HG02763 (cell line): ENCODE measurements around the gene SHQ1.
"Not testable (repeated sequence)": the region's sequence is repeated elsewhere in the genome, so short reads cannot be mapped to it uniquely, and the experiment has no call there.

Experiments used
- ATAC-seq: cut with Tn5 transposase; IDR thresholded peaks from one replicate; pipeline ENCODE4 v1.9.1; 2021; ENCODE audit warnings: mild to moderate bottlenecking, moderate library complexity; ENCODE audit not compliant: unreplicated experiment

SHQ1 gene

DNA sequence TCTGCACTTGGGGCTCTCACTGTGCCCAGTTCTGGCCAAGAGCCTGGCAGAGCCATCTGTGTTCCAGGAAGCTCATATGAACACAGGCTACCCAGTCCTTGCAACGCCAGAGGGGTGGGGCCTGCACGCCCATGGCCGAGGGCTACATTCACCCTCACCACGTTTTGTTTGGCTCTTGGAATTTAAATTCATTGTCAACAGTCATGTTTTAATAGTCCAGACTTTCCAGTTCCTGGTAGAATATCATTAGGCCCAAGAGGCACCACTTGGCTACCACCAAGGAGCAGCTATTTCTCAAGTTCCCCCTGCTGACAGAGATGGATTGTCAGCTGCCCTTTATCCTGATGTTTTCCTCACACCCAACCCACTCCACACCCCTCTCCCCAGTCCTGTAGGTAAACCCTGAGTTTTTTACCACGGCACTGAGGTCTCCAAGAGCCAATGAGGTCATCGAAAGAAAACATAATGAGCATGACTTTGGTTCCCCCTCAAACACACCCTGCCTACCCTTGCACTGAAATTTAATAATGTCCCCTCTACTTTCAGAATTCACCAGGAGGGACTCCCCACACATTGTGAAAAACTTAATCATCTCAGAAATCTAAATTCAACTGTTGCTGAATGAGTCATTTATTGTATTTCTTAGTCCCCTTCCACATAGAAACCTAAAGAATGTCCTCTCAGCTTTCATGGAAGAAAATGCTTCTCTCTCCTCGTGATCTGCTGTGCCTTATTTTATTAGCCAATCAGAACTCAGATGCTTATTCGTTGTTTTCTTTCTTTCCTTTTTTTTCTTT lies 125.1 kb downstream of the SHQ1 start:
- ATAC-seq, result no peak

DNA sequence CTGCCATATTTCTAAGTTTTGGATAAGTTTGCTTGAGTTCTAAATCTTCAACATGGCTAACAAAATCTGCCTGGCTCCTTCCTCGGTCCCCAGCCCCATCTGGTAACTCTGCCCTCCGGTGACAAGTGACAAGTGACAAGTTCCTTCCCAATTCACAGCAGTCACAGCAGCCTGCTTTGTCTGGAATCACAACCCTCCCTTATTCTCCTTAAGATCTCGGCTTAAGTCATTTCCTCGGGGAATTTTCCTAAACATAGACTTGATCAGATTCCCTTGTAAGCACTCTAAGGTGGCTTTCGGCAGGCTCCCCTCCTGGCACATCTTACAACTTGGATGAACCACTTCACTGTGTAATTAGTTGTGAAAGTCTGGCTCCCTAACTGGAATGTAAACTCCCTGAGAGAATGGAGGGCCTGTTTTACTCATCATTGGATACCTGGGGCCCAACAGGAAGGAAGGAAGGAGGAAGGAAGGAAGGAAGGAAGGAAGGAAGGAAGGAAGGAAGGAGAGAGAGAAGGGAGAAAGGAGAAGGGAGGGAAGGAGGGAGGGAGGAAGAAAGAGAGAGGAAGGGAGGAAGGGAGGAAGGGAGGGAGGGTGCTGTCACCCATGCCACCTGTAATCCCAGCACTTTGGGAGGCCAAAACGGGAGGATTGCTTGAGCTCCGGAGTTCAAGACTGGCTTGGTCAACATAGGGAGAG lies 126.4 kb downstream of the SHQ1 start:
- ATAC-seq, result no peak

DNA sequence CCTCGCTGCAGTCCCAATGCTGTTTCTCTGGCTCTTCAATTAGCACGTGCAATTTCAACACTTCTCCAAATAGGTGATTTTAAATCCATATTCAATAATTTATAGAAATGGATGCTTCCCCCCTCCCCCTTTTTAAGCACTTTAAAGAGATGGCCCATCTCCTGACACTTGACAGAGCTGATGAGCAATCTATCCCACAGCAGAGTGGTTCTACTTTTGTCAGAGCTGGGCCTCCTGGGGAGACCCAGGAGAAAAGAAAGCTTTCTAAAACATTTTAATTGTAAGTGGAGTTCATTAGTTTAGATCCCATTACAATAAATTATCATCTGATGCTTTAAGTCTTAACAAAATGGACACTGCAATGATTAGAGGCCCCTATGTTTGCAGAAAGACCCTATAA lies 127.7 kb downstream of the SHQ1 start:
- ATAC-seq, result no peak

DNA sequence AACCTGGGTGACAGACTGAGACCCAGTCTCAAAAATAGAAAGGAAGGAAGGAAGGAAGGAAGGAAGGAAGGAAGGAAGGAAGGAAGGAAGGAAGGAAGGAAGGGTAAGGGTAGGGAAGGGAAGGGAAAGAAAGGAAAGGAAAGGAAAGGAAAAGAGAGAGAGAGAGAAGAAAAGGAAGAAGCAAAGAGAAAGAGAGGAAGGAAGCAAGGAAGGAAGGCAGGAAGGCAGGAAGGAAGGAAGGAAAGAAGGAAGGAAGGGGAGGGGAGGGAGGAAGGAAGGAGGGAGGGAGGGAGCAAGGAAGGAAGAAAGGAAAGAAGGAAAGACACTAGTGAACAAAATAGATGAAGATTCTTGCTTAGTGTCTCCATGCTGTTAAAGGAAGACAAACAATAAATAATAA lies 129.1 kb downstream of the SHQ1 start:
- no peak for ATAC-seq

DNA sequence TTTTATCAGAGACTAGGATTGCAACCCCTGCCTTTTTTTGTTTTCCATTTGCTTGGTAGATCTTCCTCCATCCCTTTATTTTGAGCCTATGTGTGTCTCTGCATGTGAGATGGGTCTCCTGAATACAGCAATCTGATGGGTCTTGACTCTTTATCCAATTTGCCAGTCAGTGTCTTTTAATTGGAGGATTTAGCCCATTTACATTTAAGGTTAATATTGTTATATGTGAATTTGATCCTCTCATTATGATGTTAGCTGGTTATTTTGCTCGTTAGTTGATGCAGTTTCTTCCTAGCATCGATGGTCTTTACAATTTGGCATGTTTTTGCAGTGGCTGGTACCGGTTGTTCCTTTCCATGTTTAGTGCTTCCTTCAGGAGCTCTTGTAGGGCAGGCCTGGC lies 134.1 kb downstream of the SHQ1 start:
- not testable (repeated sequence) for ATAC-seq

DNA sequence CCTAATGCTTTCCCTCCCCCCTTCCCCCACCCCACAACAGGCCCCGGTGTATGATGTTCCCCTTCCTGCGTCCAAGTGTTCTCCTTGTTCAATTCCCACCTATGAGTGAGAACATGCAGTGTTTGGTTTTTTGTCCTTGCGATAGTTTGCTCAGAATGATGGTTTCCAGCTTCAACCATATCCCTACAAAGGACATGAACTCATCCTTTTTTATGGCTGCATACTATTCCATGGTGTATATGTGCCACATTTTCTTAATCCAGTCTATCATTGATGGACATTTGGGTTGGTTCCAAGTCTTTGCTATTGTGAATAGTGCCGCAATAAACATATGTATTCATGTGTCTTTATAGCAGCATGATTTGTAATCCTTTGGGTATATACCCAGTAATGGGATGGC lies 137.8 kb downstream of the SHQ1 start:
- not testable (repeated sequence) for ATAC-seq

DNA sequence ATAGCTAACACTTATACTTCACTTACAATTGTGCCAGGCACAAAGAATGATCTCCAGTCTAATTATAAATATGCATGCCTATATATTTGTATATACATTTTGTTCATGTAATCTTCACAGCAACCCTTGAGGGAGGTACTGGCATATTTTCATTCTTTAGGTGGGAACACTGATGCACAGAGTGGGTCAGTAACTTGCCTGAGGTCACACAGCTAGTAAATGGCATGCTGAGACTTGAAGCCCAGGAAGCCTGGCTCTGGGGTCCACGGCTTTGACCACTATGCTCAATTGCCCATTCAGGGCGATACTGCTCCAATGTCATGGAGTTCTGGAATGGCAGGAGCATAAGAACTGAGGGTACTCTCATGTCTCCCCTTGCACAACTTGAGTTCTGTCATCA lies 139.8 kb downstream of the SHQ1 start:
- no peak for ATAC-seq

DNA sequence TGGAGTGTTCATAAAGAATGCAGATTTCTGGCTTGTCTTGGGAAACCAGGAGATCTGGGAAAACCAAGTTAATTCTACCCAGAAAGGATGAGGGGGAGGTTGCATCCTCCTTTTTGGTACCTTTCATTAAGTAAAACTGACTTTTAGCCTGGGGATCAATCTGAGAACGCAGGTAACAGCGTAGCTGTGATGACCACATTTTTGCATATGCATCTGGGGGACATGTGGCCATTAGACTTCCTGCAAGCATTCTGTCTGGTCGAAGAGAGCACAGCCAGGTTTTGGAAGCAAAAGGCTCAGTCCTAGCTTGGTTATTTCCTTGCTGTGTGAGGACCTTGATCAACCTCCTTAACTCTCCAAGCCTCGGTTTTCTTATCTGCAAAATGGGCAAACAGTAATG lies 145.2 kb downstream of the SHQ1 start:
- ATAC-seq, result no peak

DNA sequence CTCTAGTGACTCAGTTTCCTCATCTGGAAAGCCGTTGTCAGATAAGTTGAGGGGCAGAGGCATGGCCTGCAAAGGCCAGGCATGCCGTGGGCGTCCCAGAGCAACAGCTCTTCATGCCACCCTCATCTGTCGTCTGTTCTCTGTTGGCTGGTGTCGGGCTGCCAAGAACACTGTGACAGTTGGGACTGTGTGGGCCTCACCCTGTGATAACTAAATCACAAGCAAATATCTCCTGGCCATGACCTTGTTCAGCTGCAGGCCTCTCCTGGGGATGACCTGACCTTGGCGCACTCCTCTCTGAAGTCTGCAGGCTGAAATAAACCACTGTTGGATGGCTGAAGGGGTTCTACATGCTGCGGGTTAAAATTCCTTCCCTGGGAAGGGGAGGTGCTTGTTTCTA lies 145.9 kb downstream of the SHQ1 start:
- no peak for ATAC-seq

DNA sequence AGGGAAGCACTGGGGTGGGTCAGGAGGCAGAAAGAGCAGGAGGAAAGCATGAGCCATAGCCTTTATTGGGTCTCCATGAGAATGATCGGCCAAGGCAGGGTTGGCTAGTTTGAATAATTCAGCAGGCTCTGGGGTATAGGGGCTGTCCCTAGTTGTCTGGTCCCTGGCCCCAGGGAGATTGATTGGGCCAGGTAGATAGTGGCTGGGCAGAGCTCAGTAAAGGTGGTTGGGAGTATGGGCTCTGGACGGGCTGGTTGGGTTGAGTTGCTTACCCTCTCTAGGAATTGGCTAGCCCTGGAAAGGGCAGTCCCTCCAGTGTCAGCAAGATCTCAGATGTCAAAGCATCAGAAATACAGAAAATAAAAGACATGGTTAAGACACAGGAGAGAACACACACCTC lies 148.1 kb downstream of the SHQ1 start:
- no peak for ATAC-seq

DNA sequence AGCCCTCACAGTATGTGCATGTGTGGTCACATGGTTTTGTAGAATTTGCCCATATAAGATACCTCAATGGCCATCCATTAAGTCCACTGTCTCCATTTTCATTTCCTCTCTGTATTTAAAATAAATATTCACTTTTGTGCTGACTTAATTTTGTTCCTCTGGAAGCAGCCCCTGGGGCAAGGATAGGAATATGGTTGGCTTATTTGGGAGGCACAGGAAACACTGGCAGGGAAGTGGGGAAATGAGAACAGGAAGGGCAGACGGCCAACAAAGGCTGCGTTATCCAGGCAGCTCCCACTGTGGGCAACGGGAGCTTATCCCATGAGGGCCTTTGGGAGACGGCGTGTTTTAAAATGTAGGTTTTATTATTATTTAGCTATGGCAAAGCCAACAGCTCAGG lies 148.6 kb downstream of the SHQ1 start:
- ATAC-seq, result no peak
